GM10266 (cell line): ENCODE data around the gene HDGFL3.
"Not testable (repeated sequence)": the region's sequence is repeated elsewhere in the genome, so short reads cannot be mapped to it uniquely, and the experiment has no call there.

ENCODE experiments used
- DNase-seq: peaks from one replicate; pipeline ENCODE4 v3.0.0; 2012; ENCODE audit errors: extremely low spot score
- CTCF ChIP-seq: IDR thresholded peaks from 2 replicates; pipeline ENCODE4 v1.5.1; 2012; ENCODE audit warnings: mild to moderate bottlenecking, low read depth; ENCODE audit not compliant: control insufficient read depth, insufficient read depth; ENCODE audit errors: missing control alignments

The HDGFL3 gene

DNA sequence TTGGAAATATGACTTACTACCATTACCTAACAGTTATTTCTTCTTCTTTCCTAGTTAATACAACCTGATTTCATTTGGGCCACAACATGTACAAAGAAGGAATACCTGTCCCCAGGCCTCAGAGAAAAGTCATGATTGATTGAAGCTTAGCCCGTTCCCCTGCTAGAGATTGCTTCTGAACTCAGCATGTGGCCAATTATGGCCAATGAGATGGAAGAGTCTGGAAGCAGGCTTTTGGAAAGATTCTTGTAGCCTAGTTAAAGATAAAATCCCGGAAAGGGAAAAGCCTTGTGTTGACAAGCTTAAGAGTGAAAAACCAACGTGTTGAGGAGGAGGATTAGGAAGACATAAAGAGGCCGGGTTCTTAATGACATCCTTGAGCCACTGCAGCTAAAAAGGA, 117.2 kb downstream of the HDGFL3 start:
- DNase-seq, result no peak
- no peak for TF ChIP-seq CTCF

DNA sequence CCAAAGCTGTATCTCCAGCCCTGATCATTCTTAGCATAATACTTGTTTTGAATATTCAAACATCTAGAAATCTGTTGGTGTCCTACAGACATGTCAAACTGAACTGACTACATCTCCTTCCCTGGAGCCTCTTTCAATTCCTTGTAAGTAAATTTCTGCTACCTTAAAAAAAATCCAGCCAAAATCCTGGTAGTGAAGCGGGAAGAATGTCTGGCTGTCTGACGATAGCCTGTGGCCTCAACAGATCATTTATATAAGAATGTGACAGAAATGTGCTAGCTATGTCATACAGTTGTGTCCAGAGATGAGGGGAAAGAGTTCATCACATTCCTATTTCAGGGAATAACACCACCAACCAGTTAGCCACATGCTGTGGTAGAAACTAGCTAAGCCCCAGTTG, 118.7 kb downstream of the HDGFL3 start:
- DNase-seq, result no peak
- TF ChIP-seq CTCF, result no peak

- no peak for DNase-seq
- no peak for TF ChIP-seq CTCF
Observed at GRCh38 chr15:83087576-83087975, 120.0 kb downstream of the HDGFL3 start.

DNA sequence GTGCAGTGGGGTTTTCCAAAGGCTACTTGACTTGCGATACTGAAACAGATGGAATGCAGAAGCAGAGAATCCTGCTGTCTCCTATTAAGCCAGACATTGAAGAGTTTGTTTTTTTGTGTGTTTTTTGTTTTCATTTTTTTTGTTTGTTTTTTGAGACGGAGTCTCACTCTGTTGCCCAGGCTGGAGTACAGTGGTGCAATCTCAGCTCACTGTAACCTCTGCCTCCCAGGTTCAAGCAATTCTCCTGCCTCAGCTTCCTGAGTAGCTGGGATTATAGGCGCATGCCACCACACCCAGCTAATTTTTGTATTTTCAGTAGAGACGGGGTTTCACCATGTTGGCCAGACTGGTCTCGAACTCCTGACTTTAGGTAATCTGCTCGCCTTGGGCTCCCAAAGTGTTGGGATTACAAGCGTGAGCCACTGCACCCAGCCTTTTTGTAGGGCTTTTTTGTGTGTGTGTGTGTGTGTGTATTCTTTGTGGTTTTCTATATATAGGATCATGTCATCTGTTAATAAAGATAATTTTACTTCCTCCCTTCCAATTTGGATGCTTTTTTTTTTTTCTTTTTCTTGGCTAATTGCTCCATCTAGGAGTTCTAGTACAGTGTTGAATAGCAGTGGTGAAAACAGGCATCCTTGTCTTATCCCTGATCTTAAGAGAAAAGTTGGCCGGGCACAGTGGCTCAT, 121.6 kb downstream of the HDGFL3 start:
- not testable (repeated sequence) for DNase-seq

GRCh38 chr15:83085461-83085860, 122.2 kb downstream of the HDGFL3 start:
- DNase-seq, result not testable (repeated sequence)

GRCh38 chr15:83082730-83083386, 124.8 kb downstream of the HDGFL3 start:
- TF ChIP-seq CTCF, result no peak
- no peak for DNase-seq

- DNase-seq, result no peak
- no peak for TF ChIP-seq CTCF
Observed at GRCh38 chr15:83081256-83082014, 126.2 kb downstream of the HDGFL3 start.

- no peak for DNase-seq
- no peak for TF ChIP-seq CTCF
Observed at GRCh38 chr15:83078712-83079111, 128.9 kb downstream of the HDGFL3 start.
